ENCODE measurements around the gene ARID3A. TPM values are rescaled to one million over a fixed set of nuclear protein-coding genes. Genes with fewer than 3 reads are reported as not detected.

Gene ARID3A
- total and polyA plus RNA-seq, 2 of the 8 experiments (the other 6 are each of a cell fraction or from before 2014, with no cell fraction given), result 40.5 to 77.4 TPM

DNA sequence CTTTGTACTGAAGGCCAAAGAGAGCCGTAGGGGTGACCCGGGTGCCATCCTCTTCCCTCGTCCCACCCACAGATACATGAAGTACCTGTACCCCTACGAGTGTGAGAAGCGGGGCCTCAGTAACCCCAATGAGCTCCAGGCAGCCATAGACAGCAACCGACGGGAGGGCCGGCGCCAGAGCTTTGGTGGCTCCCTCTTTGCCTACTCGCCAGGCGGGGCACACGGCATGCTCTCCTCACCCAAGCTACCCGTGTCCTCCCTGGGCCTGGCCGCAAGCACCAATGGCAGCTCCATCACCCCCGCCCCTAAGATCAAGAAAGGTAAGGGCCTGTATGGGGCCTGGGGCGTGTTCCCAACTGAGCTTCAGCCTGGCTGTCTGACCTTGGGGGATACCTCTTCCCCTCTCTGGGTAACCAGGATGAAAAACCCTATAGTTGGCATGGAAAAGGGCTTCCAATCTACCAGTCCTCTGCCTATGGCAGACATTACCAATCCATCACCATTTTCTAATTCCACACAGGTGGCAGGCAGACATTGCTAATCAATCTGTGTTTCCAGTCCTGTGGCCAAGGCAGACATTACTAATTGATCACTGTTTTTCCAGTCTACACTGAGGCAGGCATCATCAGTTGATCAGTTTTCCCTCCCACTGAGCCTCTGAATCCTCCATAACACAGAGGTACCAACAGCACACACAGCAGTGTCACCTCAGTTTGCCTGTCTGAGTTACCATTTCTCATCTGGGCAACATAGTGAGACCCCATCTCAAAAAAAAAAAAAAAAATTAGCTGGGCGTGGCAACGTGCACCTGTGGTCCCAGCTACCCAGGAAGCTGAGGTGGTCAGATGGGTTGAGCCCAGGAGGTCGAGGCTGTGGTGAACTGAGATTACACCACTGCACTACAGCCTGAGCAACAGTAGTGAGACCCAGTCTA, 39.2 kb downstream of the ARID3A start:
- Histone ChIP-seq H4K20me1 (replicated peaks in 1 of 2; ENCODE audit: control insufficient read depth in 1 of 2, insufficient read depth in 2 of 2, low read length in 2 of 2) (peaks cover 0 to 3% of the 10 kb centered on the region in 2 experiments), H3K23me2 (ENCODE audit: low read depth, low read length) (no peaks in the 10 kb centered on the region), H3K4ac (replicated peaks; ENCODE audit: insufficient read length, low read depth, low read length) (no peak overlapping the region), H3K9me3 (ENCODE audit: insufficient read depth in 2 of 2, low read depth in 1 of 2, low read length in 1 of 2) (peaks cover 0 to 10% of the 10 kb centered on the region in 2 experiments; a peak in 1 of 4 replicates), H4K5ac (ENCODE audit: insufficient read length, low read depth, low read length) (no peak overlapping the region), H2BK120ac (replicated peaks; ENCODE audit: low read depth, low read length) (no peak overlapping the region), H2BK12ac (ENCODE audit: low read depth, low read length) (no peak overlapping the region), H4K8ac (ENCODE audit: extremely low read depth, insufficient read depth, low read length) (no peak overlapping the region), H3K36me3 (ENCODE audit: control insufficient read depth in 2 of 4, insufficient read depth in 4 of 4, low read length in 3 of 4) (peaks cover 13 to 52% (median 30%) of the 10 kb centered on the region in 4 experiments), H3K18ac (ENCODE audit: extremely low read depth, low read length) (no peak overlapping the region), H2BK5ac (ENCODE audit: low read depth, low read length) (no peak overlapping the region), H3K79me1 (ENCODE audit: low read depth, low read length) (no peaks in the 10 kb centered on the region), H3K23ac (ENCODE audit: insufficient read length) (no peak overlapping the region), H3K27me3 (replicated peaks in 1 of 4; ENCODE audit: control insufficient read depth in 3 of 4, extremely low read depth in 1 of 4, insufficient read depth in 3 of 4, low read length in 3 of 4) (no peaks in the 10 kb centered on the region), H3K9ac (replicated peaks in 1 of 4; ENCODE audit: extremely low read depth in 1 of 4, low read depth in 3 of 4, low read length in 3 of 4) (no peak overlapping the region), H3K79me2 (ENCODE audit: control insufficient read depth in 1 of 2, insufficient read depth in 2 of 2, low read length in 2 of 2) (no peaks in the 10 kb centered on the region), H2BK15ac (ENCODE audit: low read length) (no peak overlapping the region), H3K4me3 (ENCODE audit: extremely low read depth in 1 of 4, insufficient read depth in 2 of 4, low read depth in 3 of 4, low read length in 4 of 4) (no peak overlapping the region), H2AK5ac (ENCODE audit: low read depth, low read length) (no peak overlapping the region), H3K56ac (replicated peaks; ENCODE audit: insufficient read length, low read depth, low read length) (no peak overlapping the region), H4K91ac (replicated peaks; ENCODE audit: insufficient read length, low read length) (no peak overlapping the region), H3K14ac (ENCODE audit: insufficient read length) (no peak overlapping the region), H2BK20ac (ENCODE audit: low read length) (no peak overlapping the region), H3K27ac (ENCODE audit: low read depth, low read length) (no peak overlapping the region), H3K4me1 (replicated peaks in 1 of 4; ENCODE audit: control insufficient read depth in 3 of 4, insufficient read depth in 4 of 4, low read length in 3 of 4) (peaks cover 0 to 7% (median 2%) of the 10 kb centered on the region in 4 experiments; a peak in 3 of 7 replicates), H3K4me2 (ENCODE audit: insufficient read depth in 1 of 2, low read depth in 2 of 2, low read length in 2 of 2) (no peak overlapping the region), H2AFZ (ENCODE audit: low read length) (no peak overlapping the region)
- WGBS, 2 experiments (ENCODE audit: extremely low coverage in 1 of 2, insufficient coverage in 1 of 2, insufficient read length in 1 of 2, insufficient replicate concordance in 2 of 2, low coverage in 1 of 2, low lambda C conversion rate in 2 of 2, missing lambda C conversion rate in 1 of 2), result 93% methylated on average over 18 of the region's 19 CpGs; no CpG with 5 or more reads in 1 of the 2 experiments
- ChIA-PET POLR2A (ENCODE audit: partially characterized antibody) (interaction anchor here (0.7 to 1.7 kb wide), 6 partner anchors 8 to 315 kb away, joined by 3 to 9 read pairs (median 3); partner anchors contain the start of gene WDR18), CTCF (ENCODE audit: partially characterized antibody) (interaction anchor here (0.6 to 1.5 kb wide), 7 partner anchors 9 to 57 kb away, joined by 3 to 5 read pairs (median 3); no protein-coding TSS in a partner anchor)
- 0 out of 2 replicates have a peak, but pooled peaks have one; percentile 31 for TF ChIP-seq SP1 (IDR thresholded peaks at IDR 0.05; ENCODE audit: low read depth, low read length)
- peak; percentile 82 for TF ChIP-seq SRF (IDR thresholded peaks at IDR 0.05; ENCODE audit: low read depth, low read length)
- peak; percentile 72; the same call in 1 of the 2 replicates for TF ChIP-seq KDM1A (IDR thresholded peaks at IDR 0.05; ENCODE audit: borderline replicate concordance, low read length)
- no peak for TF ChIP-seq TEAD4 (IDR thresholded peaks at IDR 0.05; ENCODE audit: low read depth, low read length)
- TF ChIP-seq, protein P1, sequence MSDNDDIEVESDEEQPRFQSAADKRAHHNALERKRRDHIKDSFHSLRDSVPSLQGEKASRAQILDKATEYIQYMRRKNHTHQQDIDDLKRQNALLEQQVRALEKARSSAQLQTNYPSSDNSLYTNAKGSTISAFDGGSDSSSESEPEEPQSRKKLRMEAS (IDR thresholded peaks at IDR 0.05), result no peak
- TF ChIP-seq POLR2A (IDR thresholded peaks at IDR 0.05; ENCODE audit: control extremely low read depth in 1 of 2, low read depth in 2 of 2, low read length in 2 of 2), result no peak
- TF ChIP-seq CEBPB (IDR thresholded peaks at IDR 0.05; ENCODE audit: low read depth, low read length), result no peak
- no peak for TF ChIP-seq YY1 (IDR thresholded peaks at IDR 0.05; ENCODE audit: low read depth, low read length)
- no peak for TF ChIP-seq ASH2L (IDR thresholded peaks at IDR 0.05; ENCODE audit: low read length)
- 0 out of 2 replicates have a peak, but pooled peaks have one; percentile 61 for TF ChIP-seq TCF12 (IDR thresholded peaks at IDR 0.05; ENCODE audit: low read depth, low read length)
- no peak for FAIRE-seq
- no peak for DNase-seq (ENCODE audit: low read depth in 1 of 2, low spot score in 2 of 2)
